Mucosa of stomach (tissue), 1 donor: Measurements from ENCODE around the gene ACTN4.

Experiments used
- H3K27me3 ChIP-seq: one replicate; pipeline ENCODE4 v1.7.0; 2013; ENCODE audit warnings: mild to moderate bottlenecking, low read length; ENCODE audit not compliant: control insufficient read depth, insufficient read depth
- H3K36me3 ChIP-seq: one replicate; pipeline ENCODE4 v1.7.0; 2013; ENCODE audit warnings: low read length; ENCODE audit not compliant: control insufficient read depth, insufficient read depth
- H3K4me1 ChIP-seq: one replicate; pipeline ENCODE4 v1.7.0; 2013; ENCODE audit warnings: mild to moderate bottlenecking, low read length; ENCODE audit not compliant: control insufficient read depth, insufficient read depth
- H3K4me3 ChIP-seq: one replicate; pipeline ENCODE4 v1.7.0; 2013; ENCODE audit warnings: low read length
- H3K9ac ChIP-seq: one replicate; pipeline ENCODE4 v1.7.0; 2013; ENCODE audit warnings: mild to moderate bottlenecking, low read length, moderate library complexity
- H3K9me3 ChIP-seq: one replicate; pipeline ENCODE4 v1.7.0; 2013; ENCODE audit warnings: mild to moderate bottlenecking, low read length, moderate library complexity; ENCODE audit not compliant: control insufficient read depth
- donor health status: Pancreatic carcinoma.

ACTN4 gene

GRCh38 chr19:38676023-38676877 lies 28.8 kb downstream of the ACTN4 start:
- no peak overlapping the region for H3K4me3 ChIP-seq
- peaks cover 69% of the 10 kb centered on the region for H3K4me1 ChIP-seq
- H3K36me3 ChIP-seq: no peaks in the 10 kb centered on the region
- H3K9me3 ChIP-seq: no peaks in the 10 kb centered on the region
- H3K9ac ChIP-seq: peak overlapping the region; percentile 50
- H3K27me3 ChIP-seq: no peaks in the 10 kb centered on the region

GRCh38 chr19:38676878-38677646 lies 29.6 kb downstream of the ACTN4 start:
- Histone ChIP-seq H3K4me3 (no peak overlapping the region), H3K9me3 (no peaks in the 10 kb centered on the region), H3K4me1 (peaks cover 67% of the 10 kb centered on the region), H3K36me3 (no peaks in the 10 kb centered on the region), H3K27me3 (no peaks in the 10 kb centered on the region), H3K9ac (peak overlapping the region; percentile 50)

DNA sequence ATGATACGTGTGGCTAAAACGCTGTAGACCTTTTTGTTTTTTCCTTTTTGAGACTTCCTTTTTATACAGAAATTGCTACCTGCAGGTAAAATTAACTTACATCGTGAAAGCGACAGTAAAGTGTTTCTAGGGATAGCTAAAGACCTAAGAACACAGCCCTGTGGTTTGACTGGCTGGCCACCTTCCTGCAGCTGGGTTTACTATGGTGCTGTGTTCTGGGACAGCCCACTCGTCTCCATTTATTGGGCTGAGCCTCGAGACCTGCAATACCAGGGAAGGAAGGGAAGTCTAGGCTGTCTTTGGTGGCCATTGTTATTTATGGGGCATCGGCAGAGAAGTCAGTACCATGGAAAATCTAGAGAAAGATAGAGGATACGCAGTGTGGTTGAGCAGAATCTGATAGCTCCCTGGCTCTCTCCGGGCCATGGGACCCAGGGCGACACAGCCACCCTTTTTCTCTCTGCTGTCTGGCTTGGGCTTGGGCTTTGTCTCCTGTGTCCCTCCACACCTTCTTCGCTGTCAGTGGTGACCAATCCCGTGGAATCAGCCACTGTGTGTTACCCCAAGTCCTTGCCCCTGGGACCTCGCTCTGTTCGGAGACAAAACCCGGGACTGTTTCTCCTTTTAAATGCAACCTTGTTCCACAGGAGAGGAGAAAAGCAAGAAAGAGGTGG lies 30.9 kb downstream of the ACTN4 start:
- no peaks in the 10 kb centered on the region for H3K36me3 ChIP-seq
- no peaks in the 10 kb centered on the region for H3K9me3 ChIP-seq
- H3K4me3 ChIP-seq: no peak overlapping the region
- peak overlapping the region; percentile 27 for H3K9ac ChIP-seq
- H3K4me1 ChIP-seq: peaks cover 78% of the 10 kb centered on the region
- H3K27me3 ChIP-seq: no peaks in the 10 kb centered on the region

- Histone ChIP-seq H3K27me3 (no peaks in the 10 kb centered on the region), H3K9me3 (no peaks in the 10 kb centered on the region), H3K36me3 (no peaks in the 10 kb centered on the region), H3K4me1 (peaks cover 83% of the 10 kb centered on the region), H3K9ac (peak overlapping the region; percentile 27), H3K4me3 (no peak overlapping the region)
These were observed 31.5 kb downstream of the ACTN4 start for GRCh38 chr19:38678891-38679494.

DNA sequence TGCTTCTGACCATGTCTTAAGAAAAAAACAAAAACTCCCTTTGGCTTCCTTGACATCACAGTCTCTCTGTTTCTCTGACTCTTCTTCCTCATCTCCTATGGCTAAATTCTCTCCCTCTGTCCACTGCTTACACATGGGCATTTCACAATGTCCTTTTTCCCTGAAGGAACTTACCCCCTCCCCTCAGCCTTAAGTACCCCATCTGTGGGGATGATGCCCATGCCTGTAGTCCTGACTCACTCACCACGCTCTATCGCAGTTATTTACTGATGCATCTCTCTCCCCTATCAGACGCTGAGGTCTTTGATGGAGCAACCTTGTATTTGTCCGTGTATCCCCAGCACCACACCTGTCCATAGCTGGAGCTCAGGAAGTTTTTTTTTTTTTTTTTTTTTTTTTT lies 32.4 kb downstream of the ACTN4 start:
- Histone ChIP-seq H3K9me3 (no peaks in the 10 kb centered on the region), H3K27me3 (no peaks in the 10 kb centered on the region), H3K4me3 (no peak overlapping the region), H3K4me1 (peaks cover 87% of the 10 kb centered on the region), H3K36me3 (no peaks in the 10 kb centered on the region), H3K9ac (no peak overlapping the region)

DNA sequence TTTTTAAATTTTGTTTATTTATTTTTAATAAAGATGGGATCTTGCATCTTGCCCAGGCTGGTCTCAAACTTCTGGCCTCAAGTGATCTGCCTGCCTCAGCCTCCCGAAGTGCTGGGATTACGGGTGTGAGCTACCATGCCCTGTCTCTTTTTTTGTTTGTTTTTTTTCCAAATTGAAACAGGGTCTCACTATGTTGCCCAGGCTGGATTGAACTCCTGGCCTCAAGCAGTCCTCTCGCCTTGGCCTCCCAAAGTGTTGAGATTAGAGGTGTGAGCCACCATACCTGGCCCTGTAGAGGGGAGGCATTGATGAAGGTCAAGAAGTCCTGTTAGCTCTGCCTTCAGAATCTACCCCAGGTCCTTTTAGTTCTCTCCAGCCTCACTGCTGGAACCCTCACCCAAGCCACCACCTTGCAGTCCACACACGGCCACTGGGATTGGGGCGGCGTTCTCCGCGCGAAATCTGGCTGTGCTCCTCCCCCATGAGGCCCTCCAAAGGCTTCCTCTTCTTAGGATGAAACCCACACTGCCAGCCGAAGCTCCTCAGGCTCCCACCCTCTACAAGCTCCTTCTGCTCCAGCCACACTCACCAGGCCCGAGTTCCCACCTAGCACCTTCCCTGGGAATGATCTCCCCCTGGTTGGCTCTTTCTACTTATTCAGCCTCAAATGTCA lies 34.9 kb downstream of the ACTN4 start:
- Histone ChIP-seq H3K4me1 (peaks cover 87% of the 10 kb centered on the region), H3K9ac (peak overlapping the region; percentile 88), H3K4me3 (no peak overlapping the region), H3K9me3 (no peaks in the 10 kb centered on the region), H3K27me3 (no peaks in the 10 kb centered on the region), H3K36me3 (no peaks in the 10 kb centered on the region)

DNA sequence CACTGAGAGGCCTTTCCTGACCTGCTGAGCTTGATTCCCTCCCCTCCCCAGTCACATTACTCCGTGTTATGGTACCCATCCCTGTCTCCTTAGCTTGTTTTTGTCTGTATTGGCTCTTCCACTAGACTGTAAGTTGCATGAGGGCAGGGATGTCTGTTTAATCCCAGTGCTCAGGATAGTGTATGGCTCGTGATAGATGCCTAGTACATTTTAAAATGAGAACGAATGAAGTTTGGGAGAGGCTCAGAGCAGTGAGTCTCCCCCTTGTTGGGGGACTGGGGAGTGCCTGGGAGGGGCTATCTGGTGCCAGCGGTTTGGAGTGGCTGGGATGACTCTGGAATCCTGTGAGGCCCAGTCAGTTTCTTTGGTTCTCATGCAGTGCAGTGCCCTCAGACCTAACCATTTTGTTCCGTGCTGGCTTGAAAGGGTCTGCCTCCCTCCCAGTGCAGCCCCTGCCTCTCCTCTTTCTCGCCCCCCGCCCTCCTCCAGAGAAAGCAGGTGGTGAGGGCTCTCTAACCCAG lies 35.5 kb downstream of the ACTN4 start:
- Histone ChIP-seq H3K36me3 (no peaks in the 10 kb centered on the region), H3K9me3 (no peaks in the 10 kb centered on the region), H3K4me1 (peaks cover 87% of the 10 kb centered on the region), H3K9ac (peak overlapping the region; percentile 88), H3K4me3 (no peak overlapping the region), H3K27me3 (no peaks in the 10 kb centered on the region)

GRCh38 chr19:38683393-38684077 lies 36.1 kb downstream of the ACTN4 start:
- Histone ChIP-seq H3K9me3 (no peaks in the 10 kb centered on the region), H3K36me3 (no peaks in the 10 kb centered on the region), H3K4me3 (no peak overlapping the region), H3K9ac (peak overlapping the region; percentile 88), H3K4me1 (peaks cover 82% of the 10 kb centered on the region), H3K27me3 (no peaks in the 10 kb centered on the region)

DNA sequence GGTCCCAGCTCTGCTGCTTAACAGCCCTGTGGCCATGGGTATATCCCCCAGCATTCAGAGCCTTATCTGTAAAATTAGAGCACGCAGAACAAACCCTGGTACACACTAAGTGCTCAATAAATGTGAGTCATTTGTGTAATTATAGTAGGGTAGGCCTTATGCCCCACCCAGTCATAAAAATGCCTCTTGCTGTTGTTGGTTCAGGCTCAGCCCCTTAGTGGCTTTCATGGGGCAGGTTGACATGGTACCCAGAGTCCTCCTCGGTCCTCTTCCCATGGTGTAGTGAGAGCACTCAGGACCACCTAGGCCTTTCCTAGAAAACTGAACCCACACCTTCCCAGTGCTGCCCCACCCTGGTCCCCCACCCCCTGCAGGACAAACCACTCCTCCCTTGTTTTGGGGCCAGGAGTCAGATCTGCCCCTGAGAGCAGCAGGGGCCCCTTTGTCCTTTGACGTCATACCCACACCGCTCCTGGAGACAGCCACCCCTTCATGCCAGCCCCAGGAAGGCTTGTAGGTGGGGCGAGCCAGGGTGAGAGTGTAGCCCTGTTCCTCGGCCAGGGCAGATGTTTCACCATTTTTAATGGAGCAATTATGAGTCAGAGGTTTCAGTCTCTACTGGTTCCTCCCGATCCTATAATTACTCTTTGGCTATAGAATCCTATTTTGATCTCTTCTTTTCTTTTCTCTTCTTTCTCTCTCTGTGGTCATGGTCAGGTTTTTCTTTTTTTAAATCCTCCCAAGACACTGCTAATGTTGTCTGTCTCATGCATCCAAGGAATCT lies 36.8 kb downstream of the ACTN4 start:
- H3K27me3 ChIP-seq: no peaks in the 10 kb centered on the region
- H3K9me3 ChIP-seq: no peaks in the 10 kb centered on the region
- peak overlapping the region; percentile 88 for H3K9ac ChIP-seq
- H3K4me3 ChIP-seq: no peak overlapping the region
- peaks cover 74% of the 10 kb centered on the region for H3K4me1 ChIP-seq
- no peaks in the 10 kb centered on the region for H3K36me3 ChIP-seq

- no peaks in the 10 kb centered on the region for H3K9me3 ChIP-seq
- no peaks in the 10 kb centered on the region for H3K27me3 ChIP-seq
- H3K9ac ChIP-seq: peak overlapping the region; percentile 88
- peak overlapping the region; percentile 11 for H3K4me3 ChIP-seq
- peaks cover 68% of the 10 kb centered on the region for H3K4me1 ChIP-seq
- no peaks in the 10 kb centered on the region for H3K36me3 ChIP-seq
These were observed 37.6 kb downstream of the ACTN4 start for GRCh38 chr19:38684862-38685665.
